ENCODE results near the gene C10orf90.

C10orf90 gene

GRCh38 chr10:126455766-126456405 lies 214.6 kb downstream of the C10orf90 start:
- DNase-seq: no peak

GRCh38 chr10:126455036-126455765 lies 215.3 kb downstream of the C10orf90 start:
- no peak for DNase-seq

GRCh38 chr10:126454045-126454751 lies 216.3 kb downstream of the C10orf90 start:
- no peak for DNase-seq

GRCh38 chr10:126452245-126452644 lies 218.2 kb downstream of the C10orf90 start:
- DNase-seq: no peak

- DNase-seq: no peak
Observed at GRCh38 chr10:126448091-126448490, 222.4 kb downstream of the C10orf90 start.

- DNase-seq: no peak
Observed at GRCh38 chr10:126439942-126440341, 230.6 kb downstream of the C10orf90 start.

- DNase-seq: no peak
Observed at GRCh38 chr10:126438407-126438783, 232.1 kb downstream of the C10orf90 start.

- DNase-seq: no peak
Observed at GRCh38 chr10:126437635-126438406, 232.7 kb downstream of the C10orf90 start.

GRCh38 chr10:126434235-126434634 lies 236.3 kb downstream of the C10orf90 start:
- DNase-seq: no peak

GRCh38 chr10:126433351-126433750 lies 237.1 kb downstream of the C10orf90 start:
- DNase-seq: no peak

- no peak for DNase-seq
Observed at GRCh38 chr10:126432507-126432906, 238.0 kb downstream of the C10orf90 start.

- DNase-seq: no peak
Observed at GRCh38 chr10:126431816-126432215, 238.7 kb downstream of the C10orf90 start.

- no peak for DNase-seq
Observed at GRCh38 chr10:126430512-126430911, 240.0 kb downstream of the C10orf90 start.

- DNase-seq: no peak
Observed at GRCh38 chr10:126429275-126429674, 241.2 kb downstream of the C10orf90 start.

- DNase-seq: no peak
Observed at GRCh38 chr10:126425489-126426065, 244.9 kb downstream of the C10orf90 start.

GRCh38 chr10:126425032-126425431 lies 245.5 kb downstream of the C10orf90 start:
- no peak for DNase-seq

GRCh38 chr10:126423732-126424491 lies 246.6 kb downstream of the C10orf90 start:
- DNase-seq: no peak

GRCh38 chr10:126422567-126422966 lies 247.9 kb downstream of the C10orf90 start:
- no peak for DNase-seq

- no peak for DNase-seq
Observed at GRCh38 chr10:126421756-126422256, 248.7 kb downstream of the C10orf90 start.

GRCh38 chr10:126420567-126421300 lies 249.8 kb downstream of the C10orf90 start:
- DNase-seq: no peak

- no peak for DNase-seq
Observed at GRCh38 chr10:126417220-126417825, 253.2 kb downstream of the C10orf90 start.

Data from KG1 (cell line).